Transverse colon (tissue), 4 donors: ENCODE results near the gene AWAT1. TPM values are rescaled to one million over a fixed set of nuclear protein-coding genes. Genes with fewer than 3 reads are reported as not detected.

Experiments
- DNase-seq: peaks from one replicate; pipeline ENCODE4 v3.0.0-alpha.2; 2019
- H3K27ac ChIP-seq, 4 donors: fragments of 200-600 bp; sonication (generic); 2 replicates each; pipeline ENCODE4 v1.5.1; 2016 to 2018; ENCODE audit warnings: inconsistent platforms in 4 of 4
- H3K27me3 ChIP-seq: fragments of 200-600 bp; sonication (generic); 2 replicates; pipeline ENCODE4 v1.5.1; 2017; ENCODE audit warnings: inconsistent platforms
- H3K36me3 ChIP-seq, 4 donors: fragments of 200-600 bp; sonication (generic); 2 replicates each; pipeline ENCODE4 v1.5.1; 2017 to 2019; ENCODE audit warnings: inconsistent platforms in 4 of 4
- H3K4me1 ChIP-seq, 4 donors: fragments of 200-600 bp; sonication (generic); 2 replicates each; pipeline ENCODE4 v1.5.1; 2017 to 2020; ENCODE audit warnings: inconsistent platforms in 4 of 4
- H3K4me3 ChIP-seq, 4 donors: fragments of 200-600 bp; sonication (generic); 1 replicate in 1 of 4; 2 replicates in 3 of 4; pipeline versions ENCODE4 v1.5.1 to v1.6.1; 2017 to 2019; ENCODE audit warnings: inconsistent platforms in 4 of 4
- H3K9me3 ChIP-seq, 2 donors: fragments of 200-600 bp; sonication (generic); 2 replicates each; pipeline ENCODE4 v1.5.1; 2017 to 2019; ENCODE audit warnings: inconsistent platforms in 2 of 2
- CTCF ChIP-seq, 5 experiments: fragments of 200-600 bp in 3 of 5; fragments of 450-650 bp in 2 of 5; sonication (generic) in 3 of 5; IDR thresholded peaks; 1 replicate in 2 of 5; 2 replicates in 3 of 5; pipeline ENCODE4 v1.5.1; 2016 to 2017; ENCODE audit warnings: antibody characterized with exemption in 5 of 5, inconsistent platforms in 3 of 5, mild to moderate bottlenecking in 2 of 5, moderate library complexity in 1 of 5
- EP300 ChIP-seq: sonication (generic); formaldehyde crosslinking; IDR thresholded peaks from one replicate; pipeline ENCODE4 v1.6.1; 2017; ENCODE audit warnings: antibody characterized with exemption, low read depth
- POLR2A ChIP-seq: fragments of 450-650 bp; IDR thresholded peaks from one replicate; pipeline ENCODE4 v1.6.1; 2016; ENCODE audit warnings: antibody characterized with exemption, mild to moderate bottlenecking, moderate library complexity
- POLR2AphosphoS5 ChIP-seq, 3 donors: sonication (generic); formaldehyde crosslinking; IDR thresholded peaks; one replicate each; pipeline ENCODE4 v1.6.1; 2016; ENCODE audit warnings: antibody characterized with exemption in 3 of 3
- WGBS, 2 donors: methylation state at CpG; one replicate each; pipeline ENCODE4 v1.1.5; 2018; ENCODE audit warnings: low coverage in 1 of 2; 5-methylcytosine and 5-hydroxymethylcytosine counted together
- in situ Hi-C, 4 donors: fragments of 200-750 bp; cut with MboI; loops; one replicate each; pipeline versions ENCODE4 v1.15.0 to v1.15.1; 2017; ENCODE audit warnings: low sequenced_read_pairs in 3 of 4, low pct_ligation_motif_present in 1 of 4, low pct_unique_long_range_greater_than_20kb in 1 of 4
- intact Hi-C: fragments of 100-400 bp; cut with DNase I; formaldehyde crosslinking; loops from one replicate; pipeline ENCODE4 v1.15.1; 2023; ENCODE audit warnings: low total_unique reads
- total RNA-seq, 4 donors: library from RNA; depleted of rRNA; stranded (reverse); fragments of >200 nt; gene quantifications; one replicate each; pipeline ENCODE4 v1.1.0, GENCODE V29; 2016

AWAT1 gene
- total RNA-seq, 4 donors from 2014 or later = not detected

GRCh38 chrX:70254909-70255308 lies 20.5 kb downstream of the AWAT1 start:
- no peak for DNase-seq
- intact Hi-C loops = no loop called here

GRCh38 chrX:70255452-70255851 lies 21.0 kb downstream of the AWAT1 start:
- no peak for DNase-seq
- no peaks in the 10 kb centered on the region for H3K27me3 ChIP-seq
- in situ Hi-C loops (no loop called here), intact Hi-C loops (no loop called here)
- 85 to 92% methylated on average over 2 of the region's 2 CpGs for WGBS, 2 donors
- H3K27ac ChIP-seq = no peak overlapping the region
- TF ChIP-seq POLR2AphosphoS5 (IDR thresholded peaks at IDR 0.05) = no peak
- no peak for TF ChIP-seq EP300
- TF ChIP-seq CTCF (IDR thresholded peaks at IDR 0.05) = no peak
- TF ChIP-seq POLR2A = no peak
- no peaks in the 10 kb centered on the region for H3K4me1 ChIP-seq
- H3K9me3 ChIP-seq = no peaks in the 10 kb centered on the region
- H3K4me3 ChIP-seq = no peak overlapping the region
- H3K36me3 ChIP-seq = no peaks in the 10 kb centered on the region

More at GRCh38 chrX:70254909-70255308, 20.5 kb downstream of the AWAT1 start:
- TF ChIP-seq EP300 = no peak
- no peak for TF ChIP-seq POLR2AphosphoS5 (IDR thresholded peaks at IDR 0.05)
- TF ChIP-seq POLR2A = no peak
- TF ChIP-seq CTCF (IDR thresholded peaks at IDR 0.05) = no peak
- Histone ChIP-seq H3K4me1 (no peaks in the 10 kb centered on the region), H3K27ac (no peak overlapping the region), H3K4me3 (no peak overlapping the region), H3K36me3 (no peaks in the 10 kb centered on the region), H3K9me3 (no peaks in the 10 kb centered on the region), H3K27me3 (no peaks in the 10 kb centered on the region)
- in situ Hi-C loops = no loop called here
- 85% methylated on average over 3 of the region's 3 CpGs; no CpG with 5 or more reads in 1 of the 2 donors for WGBS, 2 donors

GRCh38 chrX:70257423-70258288 lies 23.2 kb downstream of the AWAT1 start:
- Histone ChIP-seq H3K36me3 (no peaks in the 10 kb centered on the region), H3K27ac (no peak overlapping the region), H3K4me3 (no peak overlapping the region), H3K4me1 (no peaks in the 10 kb centered on the region), H3K9me3 (no peaks in the 10 kb centered on the region), H3K27me3 (no peaks in the 10 kb centered on the region)
- WGBS, 2 donors = 57% methylated on average over 5 of the region's 5 CpGs; no CpG with 5 or more reads in 1 of the 2 donors
- in situ Hi-C loops (no loop called here), intact Hi-C loops (no loop called here)
- no peak for DNase-seq
- TF ChIP-seq POLR2A (no peak), EP300 (no peak), POLR2AphosphoS5 (IDR thresholded peaks at IDR 0.05) (no peak), CTCF (IDR thresholded peaks at IDR 0.05) (no peak)

GRCh38 chrX:70260104-70260503 lies 25.6 kb downstream of the AWAT1 start, which contains the start of gene P2RY4:
TSS of gene P2RY4 (minus strand) at chrX:70260204. CDS start at chrX:70259624, 580 bp downstream.
- Histone ChIP-seq H3K4me1 (no peaks in the 10 kb centered on the region), H3K36me3 (no peaks in the 10 kb centered on the region), H3K27me3 (no peaks in the 10 kb centered on the region), H3K4me3 (no peak within 1 kb of the TSS), H3K27ac (no peak within 1 kb of the TSS), H3K9me3 (no peaks in the 10 kb centered on the region)
- intact Hi-C loops (no loop called here), in situ Hi-C loops (no loop called here)
- 64% methylated on average over 4 of the region's 4 CpGs; no CpG with 5 or more reads in 1 of the 2 donors for WGBS, 2 donors
- no peak for DNase-seq
- TF ChIP-seq CTCF (IDR thresholded peaks at IDR 0.05) = no peak
- no peak for TF ChIP-seq POLR2A
- TF ChIP-seq POLR2AphosphoS5 (IDR thresholded peaks at IDR 0.05) = no peak
- no peak for TF ChIP-seq EP300
